ENCODE data around the gene CCND2.

The CCND2 gene

GRCh38 chr12:4286228-4286627, 12.7 kb downstream of the CCND2 start:
- Mint-ChIP-seq H3K4me3 (no peak overlapping the region), H3K9me3 (no peaks in the 10 kb centered on the region), H3K36me3 (peaks cover 43% of the 10 kb centered on the region), H3K27me3 (no peaks in the 10 kb centered on the region), H3K4me1 (peaks cover 30% of the 10 kb centered on the region), H3K27ac (peak overlapping the region; percentile 55)
- DNase-seq (ENCODE audit: low spot score in 2 of 2), result no peak
- peak; percentile 53 for ATAC-seq (ENCODE audit: low read depth)

GRCh38 chr12:4286771-4287317, 13.3 kb downstream of the CCND2 start:
- ATAC-seq (ENCODE audit: low read depth) (no peak), DNase-seq (ENCODE audit: low spot score in 2 of 2) (no peak)
- H3K4me3 Mint-ChIP-seq, result no peak overlapping the region
- H3K27ac Mint-ChIP-seq, result peak overlapping the region; percentile 6
- peaks cover 30% of the 10 kb centered on the region for H3K4me1 Mint-ChIP-seq
- no peaks in the 10 kb centered on the region for H3K27me3 Mint-ChIP-seq
- H3K36me3 Mint-ChIP-seq, result peaks cover 45% of the 10 kb centered on the region
- H3K9me3 Mint-ChIP-seq, result no peaks in the 10 kb centered on the region

GRCh38 chr12:4287325-4288211, 14.0 kb downstream of the CCND2 start:
- Mint-ChIP-seq H3K27ac (peak overlapping the region; percentile 36), H3K36me3 (peaks cover 44% of the 10 kb centered on the region), H3K9me3 (no peaks in the 10 kb centered on the region), H3K27me3 (no peaks in the 10 kb centered on the region), H3K4me1 (peaks cover 30% of the 10 kb centered on the region), H3K4me3 (no peak overlapping the region)
- no peak for ATAC-seq (ENCODE audit: low read depth)
- DNase-seq (ENCODE audit: low spot score in 2 of 2), result no peak

DNA sequence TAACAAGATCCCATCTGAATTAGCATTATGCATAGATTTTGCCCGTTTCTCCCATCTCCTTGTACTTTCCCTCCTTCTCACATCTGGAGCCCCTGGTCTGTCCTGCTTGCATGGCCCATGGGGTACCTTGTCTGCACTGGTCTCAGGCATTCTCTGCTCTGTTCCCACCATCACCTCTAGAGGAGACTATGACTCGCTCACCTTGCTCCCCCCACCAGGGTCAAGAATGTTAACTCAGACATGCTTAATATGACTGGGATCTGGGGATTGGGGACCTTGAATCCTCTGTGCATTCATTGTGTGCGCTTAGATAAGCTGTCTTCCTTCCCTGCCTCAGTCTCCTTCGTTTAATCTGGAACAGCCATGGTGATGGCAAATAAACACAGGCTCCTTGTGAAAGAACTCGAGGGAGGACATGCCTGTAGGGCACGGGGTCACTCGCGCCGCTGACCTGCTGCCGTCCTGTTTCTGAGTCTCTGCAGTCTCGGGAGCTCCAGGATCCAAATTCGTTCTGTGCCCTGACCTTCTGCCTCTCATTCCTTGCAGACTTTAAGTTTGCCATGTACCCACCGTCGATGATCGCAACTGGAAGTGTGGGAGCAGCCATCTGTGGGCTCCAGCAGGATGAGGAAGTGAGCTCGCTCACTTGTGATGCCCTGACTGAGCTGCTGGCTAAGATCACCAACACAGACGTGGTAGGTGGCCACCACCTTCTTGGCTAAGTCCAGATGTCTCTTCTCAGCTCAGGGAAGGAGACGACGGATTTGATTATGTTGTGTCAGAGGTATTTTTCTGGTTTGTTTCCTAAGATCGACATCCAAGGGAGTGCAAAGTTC, 15.0 kb downstream of the CCND2 start:
- Mint-ChIP-seq H3K27me3 (no peaks in the 10 kb centered on the region), H3K36me3 (peaks cover 40% of the 10 kb centered on the region), H3K4me3 (peak overlapping the region; percentile 28), H3K27ac (peak overlapping the region; percentile 73), H3K9me3 (no peaks in the 10 kb centered on the region), H3K4me1 (peaks cover 33% of the 10 kb centered on the region)
- no peak for DNase-seq (ENCODE audit: low spot score in 2 of 2)
- no peak for ATAC-seq (ENCODE audit: low read depth)

DNA sequence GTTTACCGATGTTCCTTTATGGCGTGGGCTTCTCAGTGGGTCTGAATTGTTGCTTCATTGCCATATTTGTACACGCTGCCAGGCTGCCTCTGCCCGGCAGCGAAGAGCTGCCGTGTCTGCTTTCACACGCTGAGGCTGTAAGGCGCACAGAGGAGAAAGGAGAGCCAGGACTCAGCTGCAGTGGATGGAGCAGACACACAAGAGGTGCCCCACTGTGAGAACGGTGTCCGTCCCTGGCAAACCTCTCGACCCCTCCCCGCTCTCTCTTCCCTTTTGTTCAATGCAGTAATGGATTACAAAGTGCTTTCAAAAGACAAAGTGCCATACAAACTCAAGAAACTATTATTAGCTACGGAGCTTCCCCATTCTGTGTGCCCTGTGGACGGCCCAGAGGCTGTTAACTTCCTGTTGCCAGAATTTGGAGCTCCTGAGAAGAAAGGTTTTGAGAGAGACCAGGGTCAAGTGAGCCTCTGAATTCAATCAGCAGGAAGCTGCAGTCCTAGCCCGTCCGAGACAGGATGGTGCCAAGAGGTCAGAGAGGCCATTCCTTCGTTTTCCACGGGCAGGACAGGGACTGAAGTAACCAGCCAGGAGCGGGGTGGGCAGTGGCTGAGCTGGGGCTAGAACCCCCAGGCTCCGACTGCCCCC, 15.8 kb downstream of the CCND2 start:
- Mint-ChIP-seq H3K27me3 (no peaks in the 10 kb centered on the region), H3K4me3 (peak overlapping the region; percentile 37), H3K36me3 (peaks cover 36% of the 10 kb centered on the region), H3K9me3 (no peaks in the 10 kb centered on the region), H3K27ac (peak overlapping the region; percentile 73), H3K4me1 (peaks cover 33% of the 10 kb centered on the region)
- no peak for DNase-seq (ENCODE audit: low spot score in 2 of 2)
- no peak for ATAC-seq (ENCODE audit: low read depth)

DNA sequence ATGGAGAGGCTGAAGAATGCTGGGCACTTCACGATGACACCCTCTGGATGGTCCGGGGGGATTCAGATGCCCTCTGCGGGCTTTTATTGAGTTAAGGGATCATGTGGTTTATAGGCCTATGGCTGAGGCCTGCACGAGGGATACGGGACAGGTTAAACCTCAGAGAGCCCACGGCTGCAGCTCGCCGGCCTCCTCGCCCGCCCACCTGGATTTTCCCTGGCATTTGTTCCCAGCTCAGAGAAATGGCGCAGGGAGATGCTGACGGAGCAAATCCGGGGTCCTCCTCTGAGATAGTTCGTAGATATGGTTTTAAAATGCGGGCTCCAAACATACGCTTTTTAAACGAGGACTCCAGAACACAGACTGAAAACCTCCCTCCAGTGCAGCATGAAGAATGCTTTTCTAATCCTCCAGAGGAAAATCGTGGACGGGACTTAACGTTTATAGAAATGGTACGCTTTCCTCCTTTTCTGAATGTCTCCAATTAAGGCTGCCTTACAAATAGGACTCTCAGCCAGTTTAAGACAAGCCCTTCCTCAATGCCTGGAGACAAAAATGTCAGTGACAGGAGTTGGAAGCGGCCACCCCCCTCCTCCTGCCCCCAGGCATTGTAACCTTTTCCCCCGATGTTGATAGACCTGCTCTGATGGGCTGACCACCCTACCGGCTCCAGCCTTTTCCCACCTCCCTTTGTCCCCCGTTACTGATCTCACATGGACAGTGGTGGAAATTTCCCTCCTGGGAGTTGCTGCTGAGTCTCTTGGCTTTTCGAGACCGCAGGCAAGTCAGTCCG, 16.6 kb downstream of the CCND2 start:
- Mint-ChIP-seq H3K9me3 (no peaks in the 10 kb centered on the region), H3K4me1 (peaks cover 34% of the 10 kb centered on the region), H3K4me3 (no peak overlapping the region), H3K27me3 (no peaks in the 10 kb centered on the region), H3K36me3 (peaks cover 38% of the 10 kb centered on the region), H3K27ac (no peak overlapping the region)
- ATAC-seq (ENCODE audit: low read depth), result no peak
- no peak for DNase-seq (ENCODE audit: low spot score in 2 of 2)

DNA sequence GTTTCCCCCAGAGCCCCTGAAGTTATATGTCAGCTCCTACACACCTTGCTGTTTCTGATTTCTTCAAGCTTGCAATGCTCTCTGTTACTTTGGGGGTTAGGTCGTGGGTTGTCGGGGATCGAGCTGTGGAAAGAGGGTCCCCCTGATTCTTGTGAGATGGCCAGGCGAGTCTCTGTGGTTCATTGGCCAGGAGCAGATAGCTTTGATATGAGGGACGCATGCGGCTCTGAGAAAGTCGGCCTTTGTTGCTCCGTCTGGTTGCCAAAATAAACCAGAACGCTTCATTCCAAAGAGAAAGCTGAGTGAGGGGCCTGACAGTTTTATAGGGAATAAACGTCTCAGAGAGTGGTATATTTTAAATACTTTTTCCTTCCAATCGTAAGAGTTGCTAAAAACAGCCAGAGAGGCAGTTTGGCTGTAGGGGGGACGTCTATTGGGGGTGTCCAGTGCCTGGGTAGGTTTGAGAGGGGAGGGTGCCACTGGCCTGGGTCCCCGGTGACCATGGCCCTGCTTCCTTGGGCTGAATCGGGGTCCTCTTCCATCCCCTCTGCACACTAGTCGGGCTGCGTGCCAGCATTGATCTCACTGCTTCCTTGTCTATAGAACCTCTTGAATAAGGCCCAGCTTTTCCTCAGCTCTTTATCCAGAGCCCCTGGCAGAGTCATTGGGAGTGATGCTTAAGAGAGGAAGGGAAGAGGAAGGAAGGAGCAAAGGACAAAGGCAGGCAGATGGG, 18.9 kb downstream of the CCND2 start:
- Mint-ChIP-seq H3K4me3 (no peak overlapping the region), H3K27me3 (no peaks in the 10 kb centered on the region), H3K4me1 (peaks cover 20% of the 10 kb centered on the region), H3K27ac (peak overlapping the region; percentile 67), H3K9me3 (no peaks in the 10 kb centered on the region), H3K36me3 (peaks cover 32% of the 10 kb centered on the region)
- no peak for ATAC-seq (ENCODE audit: low read depth)
- DNase-seq (ENCODE audit: low spot score in 2 of 2), result no peak

GRCh38 chr12:4293299-4293965, 19.9 kb downstream of the CCND2 start:
- Mint-ChIP-seq H3K27ac (peak overlapping the region; percentile 83), H3K27me3 (no peaks in the 10 kb centered on the region), H3K9me3 (no peaks in the 10 kb centered on the region), H3K36me3 (peaks cover 34% of the 10 kb centered on the region), H3K4me1 (peaks cover 17% of the 10 kb centered on the region), H3K4me3 (no peak overlapping the region)
- no peak for ATAC-seq (ENCODE audit: low read depth)
- DNase-seq (ENCODE audit: low spot score in 2 of 2), result no peak

DNA sequence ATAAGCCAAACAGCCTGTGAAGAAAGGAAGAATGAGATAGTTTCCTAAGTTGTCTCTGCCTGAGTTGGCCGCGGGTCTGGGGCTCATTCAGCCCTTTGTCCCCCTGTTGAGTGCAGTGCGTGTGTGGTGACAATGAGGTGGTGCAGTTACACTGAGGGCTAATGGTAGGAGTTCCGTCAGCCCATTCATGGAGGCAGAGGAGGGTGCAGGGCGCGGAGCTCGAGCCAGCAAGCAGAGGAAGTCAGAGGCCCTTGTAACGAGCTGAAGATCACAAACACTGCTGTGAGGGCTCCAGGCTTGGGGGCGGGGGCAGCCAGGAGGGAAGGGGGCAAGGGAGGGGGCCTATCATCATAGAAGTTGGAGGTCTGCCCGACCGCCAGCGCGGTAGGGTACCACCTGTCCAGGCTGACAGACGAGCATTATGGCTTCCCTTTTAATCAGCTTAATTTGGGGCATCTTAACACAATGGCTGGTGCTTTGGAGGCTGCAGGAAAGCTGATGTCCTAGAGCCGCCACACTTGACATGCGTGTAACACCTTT, 20.5 kb downstream of the CCND2 start:
- no peak for DNase-seq (ENCODE audit: low spot score in 2 of 2)
- ATAC-seq (ENCODE audit: low read depth), result no peak
- H3K27me3 Mint-ChIP-seq, result no peaks in the 10 kb centered on the region
- H3K4me1 Mint-ChIP-seq, result peaks cover 15% of the 10 kb centered on the region
- H3K9me3 Mint-ChIP-seq, result no peaks in the 10 kb centered on the region
- peak overlapping the region; percentile 83 for H3K27ac Mint-ChIP-seq
- no peak overlapping the region for H3K4me3 Mint-ChIP-seq
- H3K36me3 Mint-ChIP-seq, result peaks cover 32% of the 10 kb centered on the region

GRCh38 chr12:4296751-4297150, 23.2 kb downstream of the CCND2 start:
- Mint-ChIP-seq H3K4me1 (peaks cover 9% of the 10 kb centered on the region), H3K4me3 (no peak overlapping the region), H3K9me3 (no peaks in the 10 kb centered on the region), H3K27ac (no peak overlapping the region), H3K36me3 (peaks cover 29% of the 10 kb centered on the region), H3K27me3 (no peaks in the 10 kb centered on the region)
- ATAC-seq (ENCODE audit: low read depth) (no peak), DNase-seq (ENCODE audit: low spot score in 2 of 2) (no peak)

GRCh38 chr12:4297617-4298016, 24.1 kb downstream of the CCND2 start:
- Mint-ChIP-seq H3K4me3 (no peak overlapping the region), H3K36me3 (peaks cover 32% of the 10 kb centered on the region), H3K27me3 (no peaks in the 10 kb centered on the region), H3K9me3 (no peaks in the 10 kb centered on the region), H3K4me1 (peaks cover 8% of the 10 kb centered on the region), H3K27ac (peak overlapping the region; percentile 38)
- ATAC-seq (ENCODE audit: low read depth), result no peak
- DNase-seq (ENCODE audit: low spot score in 2 of 2), result no peak

DNA sequence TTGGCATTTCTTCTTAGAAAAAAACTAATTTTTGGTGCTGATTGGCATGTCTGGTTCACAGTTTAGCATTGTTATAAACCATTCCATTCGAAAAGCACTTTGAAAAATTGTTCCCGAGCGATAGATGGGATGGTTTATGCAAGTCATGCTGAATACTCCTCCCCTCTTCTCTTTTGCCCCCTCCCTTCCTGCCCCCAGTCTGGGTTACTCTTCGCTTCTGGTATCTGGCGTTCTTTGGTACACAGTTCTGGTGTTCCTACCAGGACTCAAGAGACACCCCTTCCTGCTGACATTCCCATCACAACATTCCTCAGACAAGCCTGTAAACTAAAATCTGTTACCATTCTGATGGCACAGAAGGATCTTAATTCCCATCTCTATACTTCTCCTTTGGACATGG, 27.3 kb downstream of the CCND2 start:
- no peaks in the 10 kb centered on the region for H3K27me3 Mint-ChIP-seq
- H3K27ac Mint-ChIP-seq, result no peak overlapping the region
- H3K36me3 Mint-ChIP-seq, result peaks cover 30% of the 10 kb centered on the region
- no peaks in the 10 kb centered on the region for H3K4me1 Mint-ChIP-seq
- H3K9me3 Mint-ChIP-seq, result no peaks in the 10 kb centered on the region
- DNase-seq (ENCODE audit: low spot score in 2 of 2), result no peak
- no peak overlapping the region for H3K4me3 Mint-ChIP-seq
- no peak for ATAC-seq (ENCODE audit: low read depth)

Data from memory B cell (primary cell).